GM21447 (cell line): ENCODE results near the gene ARHGEF10L.

Experiments
- ATAC-seq: cut with Tn5 transposase; IDR thresholded peaks from one replicate; pipeline ENCODE4 v1.9.1; 2021; ENCODE audit not compliant: unreplicated experiment

The ARHGEF10L gene

DNA sequence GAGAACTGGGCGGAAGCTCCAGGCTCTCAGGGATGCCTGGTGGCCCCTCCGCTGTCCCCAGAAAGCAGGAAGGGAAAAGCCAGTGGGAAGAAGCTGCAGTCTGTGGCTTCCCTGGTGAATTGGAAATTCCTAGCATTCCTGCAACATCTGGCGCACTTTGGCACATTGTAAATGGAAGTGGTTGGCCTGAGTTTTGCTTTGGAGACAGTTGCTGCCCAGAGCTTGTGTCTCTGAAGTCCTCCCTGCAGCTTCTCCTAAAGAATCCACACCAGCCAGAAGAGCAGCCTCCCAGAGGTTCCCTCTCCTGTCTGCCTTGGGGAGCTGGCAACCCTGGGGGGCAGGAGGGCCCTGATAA lies 48.2 kb downstream of the ARHGEF10L start:
- ATAC-seq = no peak

DNA sequence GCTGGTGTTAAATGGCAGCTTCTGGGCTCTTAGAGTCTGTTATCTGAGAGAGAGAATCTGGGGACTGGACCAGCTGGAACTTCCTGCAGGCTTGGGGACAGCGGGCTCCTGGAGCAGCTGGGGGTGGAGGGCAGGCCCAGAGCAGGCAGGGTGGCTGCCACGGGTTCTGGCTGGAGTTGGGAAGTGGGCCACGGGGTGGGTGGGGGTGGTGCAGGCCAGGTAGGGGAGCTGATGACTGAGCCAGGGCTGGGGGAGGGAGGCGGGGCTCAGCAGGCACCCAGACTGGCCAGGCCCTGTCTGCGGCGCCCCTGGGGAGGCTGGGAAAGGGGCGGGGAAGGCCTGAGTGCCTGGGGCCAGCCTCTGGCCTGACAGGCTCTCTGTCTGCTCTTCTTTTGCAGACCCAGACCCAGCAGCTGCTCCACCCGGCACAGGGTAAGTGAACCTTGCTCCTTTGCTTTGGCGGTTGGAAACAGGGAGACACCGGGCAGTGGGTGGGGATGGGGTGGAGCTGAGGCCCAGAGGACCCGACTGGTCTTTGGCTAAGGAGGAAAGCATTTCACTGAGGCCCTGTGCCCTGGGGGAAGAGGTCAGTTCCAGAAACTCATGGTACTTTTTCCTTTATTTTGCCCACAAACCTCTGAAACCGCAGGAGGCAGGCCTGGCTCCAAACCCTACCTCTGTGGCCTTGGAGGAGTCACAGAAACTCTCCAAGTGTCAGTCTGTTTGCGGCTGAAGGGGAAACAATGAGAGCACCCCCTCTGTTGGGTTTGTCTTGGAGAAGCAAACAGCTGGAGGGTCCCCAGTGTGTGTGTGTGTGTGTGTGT lies 48.8 kb downstream of the ARHGEF10L start:
- no peak for ATAC-seq

DNA sequence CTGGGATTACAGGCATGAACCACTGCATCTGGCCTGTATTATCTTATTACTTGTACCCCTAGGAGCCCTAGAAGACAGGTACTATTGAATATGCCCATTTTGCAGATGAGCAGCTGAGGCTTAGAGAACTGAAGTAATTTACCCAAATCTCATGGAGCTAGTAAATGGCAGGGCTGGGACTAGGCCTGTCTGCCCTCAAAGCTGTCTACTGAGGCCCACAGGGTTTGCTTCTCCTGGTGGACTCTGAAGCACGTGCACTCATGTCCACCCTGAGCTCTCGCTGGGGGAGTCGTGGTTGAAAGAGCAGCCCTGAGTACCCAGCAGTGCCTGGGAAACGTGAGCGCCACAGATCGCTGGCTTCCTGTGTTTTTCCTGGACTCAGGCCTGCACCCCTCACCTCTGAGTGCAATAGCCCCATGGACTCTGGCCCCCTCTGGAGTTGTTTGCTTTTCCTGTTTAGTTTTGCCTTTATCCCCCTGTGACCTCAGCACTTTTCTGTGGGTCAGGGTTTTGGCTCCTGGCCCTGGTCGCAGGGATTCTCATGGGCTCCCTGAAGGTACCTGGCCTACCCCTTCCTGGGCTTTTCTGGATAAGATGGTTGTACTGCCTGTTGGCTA lies 52.4 kb downstream of the ARHGEF10L start:
- no peak for ATAC-seq

DNA sequence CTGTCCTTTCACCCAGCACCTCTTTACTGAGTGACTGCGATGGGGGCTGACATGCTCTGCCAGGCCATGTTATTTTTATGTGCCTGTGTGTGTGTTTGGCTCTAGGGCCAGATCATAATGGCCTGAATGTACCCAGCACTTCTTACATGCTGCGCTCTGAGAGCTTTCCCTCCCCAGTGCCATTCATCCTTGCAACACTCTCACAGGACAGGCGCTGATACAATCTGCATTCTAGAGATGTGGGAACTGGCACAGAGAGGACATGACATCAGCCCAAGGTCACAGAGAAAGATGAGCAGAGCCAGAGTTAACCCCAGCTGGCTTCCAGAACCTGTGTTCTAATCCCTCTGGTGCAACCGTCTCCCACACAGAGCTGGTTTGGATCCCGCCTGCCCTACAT lies 54.5 kb downstream of the ARHGEF10L start:
- ATAC-seq = no peak

DNA sequence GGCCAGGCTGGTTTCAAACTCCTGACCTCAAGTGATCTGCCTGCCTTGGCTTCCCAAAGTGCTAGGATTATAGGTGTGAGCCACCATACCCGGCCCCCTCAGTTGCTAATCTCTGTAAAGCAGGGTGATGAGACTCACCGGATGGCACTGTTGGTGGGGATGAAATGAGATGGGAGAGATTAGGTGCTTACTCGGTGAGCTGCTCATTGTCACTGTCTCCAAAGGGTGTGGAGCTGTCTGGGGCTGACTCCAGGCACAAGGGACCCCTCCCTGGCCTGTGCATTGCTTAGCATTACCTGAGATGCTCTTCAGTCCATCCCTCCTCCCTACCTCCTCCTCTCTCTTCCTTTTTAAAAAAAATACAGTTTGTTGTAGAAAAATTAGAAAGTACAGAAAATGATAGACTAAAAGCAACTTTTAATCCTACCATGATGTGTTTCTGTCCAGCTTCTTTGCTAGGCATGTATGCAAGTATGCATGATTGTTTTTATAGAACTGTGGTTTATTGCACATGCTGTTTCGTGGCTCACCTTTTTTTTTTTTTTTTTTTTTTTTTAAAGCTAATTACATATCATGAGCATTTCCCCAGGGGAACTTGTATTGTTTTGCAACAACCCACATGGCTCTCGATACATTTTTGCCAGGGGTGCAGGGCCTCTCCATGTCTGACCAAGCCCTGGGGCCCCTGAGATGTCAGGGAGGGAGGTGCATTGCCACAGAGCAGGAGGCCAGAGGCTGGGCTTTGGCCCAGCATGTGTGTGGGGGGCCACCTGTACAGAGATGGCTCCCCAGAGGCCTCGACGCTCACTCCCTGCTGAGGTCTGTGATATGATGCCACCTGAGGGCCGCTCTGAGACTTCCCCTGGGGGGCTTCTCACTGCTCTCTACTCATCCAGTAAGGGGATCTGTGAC lies 55.4 kb downstream of the ARHGEF10L start:
- no peak for ATAC-seq

DNA sequence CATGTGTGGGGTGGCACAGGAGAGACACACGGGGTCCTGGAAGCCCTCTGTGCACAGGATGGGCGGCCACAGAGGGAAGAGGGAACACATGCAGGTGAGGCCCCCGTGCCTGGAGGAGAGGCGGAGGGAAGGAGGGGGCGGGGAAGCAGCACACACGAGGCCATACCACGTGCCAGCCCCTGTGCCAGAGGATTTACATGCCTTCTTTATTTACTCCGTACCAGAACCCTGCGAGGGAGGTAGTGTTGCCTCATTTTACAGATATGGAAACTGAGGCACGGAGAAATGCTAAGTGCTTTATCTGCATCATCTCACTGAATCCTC lies 56.1 kb downstream of the ARHGEF10L start:
- no peak for ATAC-seq

DNA sequence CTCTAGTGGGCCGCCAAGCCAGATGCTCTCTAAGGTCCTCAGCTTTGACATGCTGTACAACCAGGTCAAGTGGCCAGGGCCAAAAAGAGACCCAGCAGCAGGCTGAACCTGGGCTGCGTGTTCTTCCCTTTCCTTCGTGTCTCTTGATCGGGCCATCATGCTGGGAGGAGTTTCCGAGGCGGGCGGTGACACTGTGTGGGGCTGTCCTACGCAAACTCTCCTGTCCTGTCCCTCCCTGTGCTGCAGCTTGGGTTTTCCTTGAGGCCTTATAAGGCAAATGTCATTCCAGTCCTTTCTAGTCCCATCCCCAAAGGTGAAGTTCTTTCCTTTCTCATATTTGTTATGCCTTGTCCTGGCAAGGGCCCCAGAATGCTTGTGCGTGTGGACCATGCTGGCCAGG lies 56.7 kb downstream of the ARHGEF10L start:
- ATAC-seq = no peak

DNA sequence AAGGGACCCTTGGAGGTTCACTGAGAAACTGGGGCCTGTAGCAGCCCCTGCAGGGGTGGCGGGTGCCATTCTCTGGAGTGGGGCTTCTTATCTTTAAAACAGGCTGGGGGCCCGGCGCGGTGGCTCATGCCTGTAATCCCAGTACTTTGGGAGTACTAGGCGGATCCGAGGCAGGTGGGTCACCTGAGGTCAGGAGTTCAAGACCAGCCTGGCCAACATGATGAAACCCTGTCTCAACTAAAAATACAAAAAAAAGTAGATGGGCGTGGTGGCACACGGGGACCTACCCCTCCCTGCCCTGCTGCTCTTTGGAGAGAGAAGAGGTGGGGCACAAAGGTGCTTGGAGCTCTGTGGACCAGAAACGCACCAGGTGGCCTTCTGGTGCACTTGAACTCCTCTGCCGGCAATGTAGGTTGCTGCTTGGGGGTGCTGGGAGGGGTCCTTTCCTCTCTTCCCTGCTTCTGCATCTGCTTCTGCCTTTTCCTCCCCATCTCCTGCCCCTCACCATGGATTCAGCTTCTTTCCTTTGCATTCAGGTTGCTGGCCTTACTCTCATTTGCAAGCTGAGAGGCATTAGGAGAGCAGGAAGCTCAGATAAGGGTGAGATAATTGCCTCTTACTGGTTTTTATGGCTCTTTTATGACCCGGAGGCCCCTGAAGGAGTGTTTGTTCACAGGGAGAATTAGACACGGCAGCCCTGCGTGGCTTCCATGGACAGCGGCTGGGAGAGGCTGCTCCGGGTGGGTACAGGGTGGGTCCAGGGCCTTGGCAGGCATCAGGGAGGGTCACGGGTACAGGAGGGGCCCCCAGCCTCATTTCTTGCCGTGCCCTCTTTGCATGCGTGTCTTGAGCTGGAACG lies 57.4 kb downstream of the ARHGEF10L start:
- ATAC-seq = no peak

DNA sequence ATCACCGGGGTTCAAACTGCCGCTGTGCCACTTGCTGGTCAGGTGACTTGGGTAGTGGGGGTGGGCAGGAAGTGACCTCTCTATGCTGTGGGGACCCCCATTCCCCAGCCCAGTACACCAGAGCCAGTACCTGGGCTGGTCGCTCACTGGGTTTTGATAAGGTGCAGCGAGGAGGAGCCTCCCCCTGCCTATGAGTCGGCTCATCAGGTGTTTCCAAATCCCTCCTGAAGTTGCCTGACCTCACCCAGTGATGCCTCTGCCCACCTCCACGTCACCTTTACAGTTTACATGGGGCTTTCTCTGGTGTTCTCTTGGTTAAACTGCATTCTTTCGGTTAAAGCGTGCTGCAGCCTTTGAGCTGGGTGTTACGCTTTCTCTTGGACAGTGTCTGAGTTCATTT lies 58.2 kb downstream of the ARHGEF10L start:
- ATAC-seq = no peak

DNA sequence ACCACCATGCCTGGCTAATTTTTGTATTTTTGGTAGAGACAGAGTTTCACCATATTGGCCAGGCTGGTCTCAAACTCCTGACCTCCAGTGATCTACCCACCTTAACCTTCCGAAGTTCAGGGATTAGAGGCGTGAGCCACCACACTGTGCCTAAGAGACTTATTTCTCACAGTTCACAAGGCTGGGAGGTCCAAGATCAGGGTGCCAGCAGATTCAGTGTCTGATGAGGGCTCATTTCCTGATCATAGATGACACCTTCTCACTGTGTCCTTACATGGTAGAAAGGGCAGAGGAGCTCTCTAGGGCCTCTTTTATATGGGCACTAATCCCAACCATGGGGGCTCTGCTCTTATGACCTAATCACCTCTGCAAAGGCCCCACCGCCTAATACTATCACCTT lies 58.8 kb downstream of the ARHGEF10L start:
- ATAC-seq = no peak

DNA sequence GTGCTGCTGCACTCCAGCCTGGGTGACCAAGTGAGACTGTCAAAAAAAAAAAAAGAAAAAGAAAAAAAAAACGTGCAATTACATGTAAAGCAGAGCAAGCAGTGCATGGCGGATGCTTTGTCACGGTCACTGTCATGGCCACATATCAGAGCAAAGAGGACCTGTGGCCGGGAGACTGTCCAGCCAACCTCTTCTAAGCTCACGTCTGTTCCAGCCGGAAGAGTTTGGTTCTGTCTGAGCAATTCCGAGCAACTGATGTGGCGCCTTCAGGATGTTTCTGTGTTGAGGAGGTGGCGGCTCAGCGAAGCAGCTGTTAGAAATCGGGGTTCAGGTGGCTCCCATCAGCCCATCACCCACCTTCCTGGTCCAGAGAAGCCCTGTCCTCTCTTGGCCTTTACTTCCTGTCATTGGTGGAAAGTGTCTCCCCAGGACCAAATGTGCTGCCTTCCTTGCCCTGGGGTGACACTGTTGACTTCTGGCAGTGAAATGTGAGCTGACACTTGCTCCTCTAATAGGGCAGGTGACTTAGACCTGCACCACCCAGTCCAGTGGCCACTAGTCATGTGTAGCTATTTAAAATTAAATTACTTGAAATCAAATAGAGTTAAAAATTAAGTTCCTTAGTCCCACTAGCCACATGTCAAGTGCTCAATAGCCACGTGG lies 59.9 kb downstream of the ARHGEF10L start:
- no peak for ATAC-seq

DNA sequence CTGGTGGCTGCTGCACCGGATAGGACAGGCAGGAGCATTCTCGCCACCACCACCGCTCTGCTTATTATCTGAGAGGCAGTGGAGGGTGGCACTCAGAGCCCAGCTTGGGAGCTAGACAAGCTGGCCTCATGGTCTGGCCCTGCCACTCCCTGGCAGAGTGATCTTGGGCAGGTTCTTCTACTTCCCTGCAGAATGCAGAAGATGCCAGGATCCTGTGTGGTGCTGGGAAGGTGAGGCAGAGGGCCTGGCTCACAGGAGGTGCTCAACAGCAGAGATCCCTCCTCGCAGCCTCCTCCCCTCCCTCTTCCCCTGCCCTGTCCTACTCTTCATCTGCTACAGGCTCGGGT lies 60.4 kb downstream of the ARHGEF10L start:
- ATAC-seq = no peak

DNA sequence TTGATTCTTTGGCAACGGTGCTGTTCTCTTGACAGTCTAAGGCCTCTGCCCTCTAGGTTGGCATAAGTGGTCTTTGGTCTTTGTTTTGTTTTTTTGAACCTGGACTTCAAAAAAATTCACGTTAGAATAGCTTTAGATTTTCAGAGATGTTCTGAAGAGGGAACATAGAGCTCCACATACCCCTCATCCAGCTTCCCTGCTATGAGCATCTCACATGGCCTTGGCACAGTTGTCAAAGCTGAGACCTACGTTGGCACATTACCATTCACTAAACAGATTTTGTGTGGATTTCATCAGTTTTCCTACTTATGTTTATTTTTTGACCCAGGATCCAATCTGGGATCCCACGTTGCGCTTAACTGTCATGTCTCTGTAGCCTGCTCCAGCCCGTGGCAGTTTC lies 60.8 kb downstream of the ARHGEF10L start:
- no peak for ATAC-seq

DNA sequence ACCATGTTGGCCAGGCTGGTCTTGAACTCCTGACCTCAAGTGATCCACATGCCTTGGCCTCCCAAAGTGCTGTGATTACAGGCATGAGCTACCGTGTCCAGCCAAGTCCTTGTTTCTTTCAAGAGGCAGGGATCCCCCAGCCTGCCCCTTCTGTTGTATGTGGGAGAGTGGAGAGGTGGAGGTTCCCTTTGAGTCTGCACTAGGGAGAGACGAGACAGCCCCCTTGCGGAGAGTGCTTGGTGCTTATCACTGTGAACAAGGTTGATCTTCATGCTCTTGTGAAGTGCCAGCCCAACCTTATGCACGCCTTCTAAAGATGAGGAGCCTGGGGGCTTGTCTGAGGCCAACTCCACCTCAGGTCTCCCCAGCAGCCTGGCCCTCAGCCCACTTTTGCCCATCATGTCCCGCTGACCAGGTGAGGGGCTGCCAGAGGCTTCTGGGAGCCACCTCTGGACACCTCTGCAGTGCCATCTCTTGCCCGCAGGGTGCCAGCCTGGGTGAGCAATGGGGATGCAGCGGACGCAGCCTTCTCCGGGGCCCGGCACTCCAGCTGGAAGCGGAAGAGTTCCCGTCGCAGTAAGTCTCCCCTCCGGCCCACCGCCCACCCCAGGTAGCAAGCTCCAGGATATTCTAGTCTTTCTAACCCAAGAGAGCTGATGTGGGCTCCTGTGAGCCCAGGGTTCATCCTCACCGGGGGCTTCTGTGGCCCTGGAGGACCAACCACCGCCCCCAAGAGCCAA lies 62.3 kb downstream of the ARHGEF10L start:
- no peak for ATAC-seq

DNA sequence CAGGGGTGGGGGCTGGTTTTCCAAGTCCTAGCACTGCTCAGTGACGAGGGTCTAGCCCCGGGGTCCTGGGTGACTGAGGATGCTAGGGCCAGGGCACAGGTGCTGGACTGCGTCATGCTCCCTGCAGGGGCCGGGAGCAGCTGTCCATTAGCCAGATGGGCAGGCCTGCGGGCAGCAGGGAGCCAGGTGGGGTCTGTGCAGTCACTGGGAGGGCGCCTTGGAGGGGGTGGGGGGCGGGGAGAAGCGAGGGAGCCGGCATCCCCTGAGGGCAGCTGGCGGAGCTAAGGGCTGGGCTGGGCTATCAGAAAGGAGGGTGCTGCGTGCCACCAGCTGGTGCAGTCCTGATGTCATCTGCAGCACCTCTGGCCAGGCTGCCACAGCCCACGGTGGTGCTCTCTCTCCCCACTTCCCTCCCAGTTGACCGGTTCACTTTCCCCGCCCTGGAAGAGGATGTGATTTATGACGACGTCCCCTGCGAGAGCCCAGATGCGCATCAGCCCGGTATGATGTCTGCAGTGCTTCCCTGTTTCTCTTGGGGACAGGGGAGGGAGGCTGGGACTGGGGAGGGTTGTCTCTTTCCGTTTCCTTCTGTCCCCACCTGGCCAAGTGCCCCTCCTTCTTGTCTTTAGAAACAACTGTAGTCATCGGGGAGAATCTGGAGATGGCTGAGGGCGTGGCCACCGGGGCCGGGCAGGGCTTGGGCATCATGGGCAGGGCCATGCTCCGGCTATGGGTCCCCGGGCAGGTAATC lies 63.8 kb downstream of the ARHGEF10L start:
- ATAC-seq = no peak

DNA sequence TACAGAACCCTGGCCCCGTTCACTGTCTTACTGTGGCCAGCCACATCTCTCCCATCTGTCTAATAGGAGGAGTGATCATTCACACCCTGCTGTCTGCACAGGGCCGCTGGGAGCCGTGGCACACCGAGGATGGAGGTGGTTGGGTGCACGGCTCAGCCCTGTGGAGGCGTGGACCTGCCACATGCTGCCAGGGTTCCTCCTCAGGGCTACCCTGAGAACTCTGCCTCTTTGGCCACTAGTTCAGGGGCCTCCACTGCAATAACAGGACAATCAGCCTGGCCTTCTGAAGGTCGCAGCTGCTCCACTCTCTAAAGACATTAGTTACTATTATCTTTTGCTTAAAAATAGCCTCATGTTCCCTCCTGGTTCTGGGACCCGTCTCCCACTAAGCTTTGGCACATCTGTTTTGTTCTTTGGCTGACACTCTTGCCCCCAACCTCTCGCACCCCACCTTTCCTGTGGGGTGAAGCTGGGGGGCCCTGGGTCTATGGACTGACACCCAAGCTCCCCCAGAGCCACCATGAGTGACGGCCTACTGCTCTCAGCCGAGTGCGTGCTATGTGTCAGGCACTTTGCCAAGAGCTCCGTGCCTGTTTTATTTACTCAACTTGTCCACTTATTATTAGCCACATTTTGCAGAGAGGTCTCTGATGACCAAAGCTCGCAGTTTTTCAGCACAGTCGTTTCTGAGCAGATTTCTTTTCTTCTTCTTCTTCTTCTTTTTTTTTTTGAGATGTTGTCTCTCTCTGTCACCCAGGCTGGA lies 66.3 kb downstream of the ARHGEF10L start:
- ATAC-seq = no peak

DNA sequence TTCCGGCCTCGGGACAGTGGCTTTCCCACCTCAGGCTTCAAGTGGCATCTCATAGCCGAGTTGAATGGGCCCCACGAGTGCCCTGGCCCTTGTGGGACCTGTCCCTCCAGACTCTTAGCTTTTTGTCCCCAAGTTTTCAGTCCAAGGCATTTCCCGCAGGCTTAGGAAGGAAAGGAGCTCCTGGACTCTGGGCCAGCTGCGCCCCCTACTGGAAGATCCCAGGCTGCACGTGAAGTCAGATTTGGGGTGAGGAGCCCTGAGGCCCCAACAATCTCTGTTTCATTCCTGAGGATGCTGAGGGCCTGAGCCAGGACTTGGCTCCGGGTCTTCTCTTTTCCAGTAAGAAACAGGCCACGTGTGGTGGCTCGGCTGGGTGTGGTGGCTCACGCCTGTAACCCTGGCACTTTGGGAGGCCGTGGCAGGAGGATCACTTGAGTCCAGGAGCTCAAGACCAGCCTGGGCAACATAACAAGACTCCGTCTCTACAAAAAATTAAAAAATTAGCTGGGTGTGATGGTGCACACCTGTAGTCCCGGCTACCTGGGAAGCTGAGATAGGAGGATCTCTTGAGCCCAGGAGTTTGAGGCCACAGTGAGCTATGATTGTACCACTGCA lies 67.4 kb downstream of the ARHGEF10L start:
- no peak for ATAC-seq
